Caco-2 (cell line): ENCODE measurements around the gene PLCH1. TPM values are rescaled to one million over a fixed set of nuclear protein-coding genes. Genes with fewer than 3 reads are reported as not detected.

Experiments used
- BruUV-seq: library from RNA; stranded (reverse); fragments of 400-500 nt; replicated peaks from 2 replicates; lab custom pipeline; 2021; lab: Mats Ljungman, UMichigan
- CTCF ChIA-PET: fragments of 300-600 bp; sonication (Branson Sonifier 250); formaldehyde crosslinking; loops from one replicate; lab custom pipeline; 2022; ENCODE audit warnings: antibody characterized with exemption; lab: Charles Lee
- POLR2A ChIA-PET: fragments of 300-600 bp; sonication (Branson Sonifier 250); formaldehyde crosslinking; loops from one replicate; lab custom pipeline; 2022; ENCODE audit warnings: antibody characterized with exemption; lab: Charles Lee
- DNase-seq, 2 experiments: peaks; one replicate each; pipeline versions ENCODE4 v3.0.0 to v3.0.0-alpha.2; 2020 to 2022
- H3K27me3 ChIP-seq: replicated peaks from 2 replicates; pipeline ENCODE4 v1.6.0; 2011; ENCODE audit warnings: low read length; ENCODE audit not compliant: control insufficient read depth, insufficient read depth
- H3K36me3 ChIP-seq: 2 replicates; pipeline ENCODE4 v1.5.1; 2011; ENCODE audit warnings: low read length; ENCODE audit not compliant: control insufficient read depth, insufficient read depth
- H3K4me1 ChIP-seq: fragments of 250-450 bp; sonication (Bioruptor Pico); 2 replicates; pipeline ENCODE4 v1.5.1; 2020; ENCODE audit warnings: mild to moderate bottlenecking
- H3K4me3 ChIP-seq: 2 replicates; pipeline ENCODE4 v1.5.1; 2011; ENCODE audit warnings: low read depth, mild to moderate bottlenecking, control low read depth, low read length
- H3K9me3 ChIP-seq: fragments of 250-450 bp; sonication (Bioruptor Pico); 2 replicates; pipeline ENCODE4 v1.5.1; 2020; ENCODE audit warnings: mild to moderate bottlenecking, moderate library complexity
- H3K27ac Mint-ChIP-seq: one replicate; pipeline ENCODE4 v1.8.0; 2022; ENCODE audit warnings: mixed read lengths; ENCODE audit not compliant: unreplicated experiment
- H3K27me3 Mint-ChIP-seq: one replicate; pipeline ENCODE4 v1.8.0; 2022; ENCODE audit warnings: mixed read lengths; ENCODE audit not compliant: insufficient read depth, unreplicated experiment
- H3K36me3 Mint-ChIP-seq: one replicate; pipeline ENCODE4 v1.8.0; 2022; ENCODE audit warnings: mild to moderate bottlenecking, mixed read lengths; ENCODE audit not compliant: insufficient read depth, unreplicated experiment
- H3K4me1 Mint-ChIP-seq: one replicate; pipeline ENCODE4 v1.8.0; 2022; ENCODE audit warnings: low read depth, mixed read lengths; ENCODE audit not compliant: unreplicated experiment
- H3K4me3 Mint-ChIP-seq: one replicate; pipeline ENCODE4 v1.8.0; 2022; ENCODE audit warnings: mild to moderate bottlenecking, moderate library complexity, mixed read lengths; ENCODE audit not compliant: unreplicated experiment
- H3K9me3 Mint-ChIP-seq: one replicate; pipeline ENCODE4 v1.8.0; 2022; ENCODE audit warnings: mixed read lengths; ENCODE audit not compliant: unreplicated experiment
- CTCF ChIP-seq, 2 experiments: fragments of 200-600 bp in 1 of 2; IDR thresholded peaks; 1 replicate in 1 of 2; 2 replicates in 1 of 2; pipeline versions ENCODE4 v1.5.1 to v1.8.0; 2011 to 2022; ENCODE audit warnings: antibody characterized with exemption in 1 of 2, control low read depth in 1 of 2, inconsistent platforms in 1 of 2, low read depth in 1 of 2, low read length in 1 of 2, mild to moderate bottlenecking in 1 of 2, moderate library complexity in 1 of 2; ENCODE audit not compliant: insufficient read depth in 1 of 2, severe bottlenecking in 1 of 2, unreplicated experiment in 1 of 2
- intact Hi-C: fragments of 100-400 bp; cut with micrococcal nuclease; formaldehyde crosslinking; loops from one replicate; pipeline ENCODE4 v1.10.0; 2022; ENCODE audit not compliant: unreplicated experiment
- total RNA-seq: library from RNA; stranded (reverse); gene quantifications from 2 replicates; pipeline ENCODE4 v1.2.3, GENCODE V29; 2022

PLCH1 gene
- total RNA-seq, 1 experiment from 2014 or later = 3.1 TPM

DNA sequence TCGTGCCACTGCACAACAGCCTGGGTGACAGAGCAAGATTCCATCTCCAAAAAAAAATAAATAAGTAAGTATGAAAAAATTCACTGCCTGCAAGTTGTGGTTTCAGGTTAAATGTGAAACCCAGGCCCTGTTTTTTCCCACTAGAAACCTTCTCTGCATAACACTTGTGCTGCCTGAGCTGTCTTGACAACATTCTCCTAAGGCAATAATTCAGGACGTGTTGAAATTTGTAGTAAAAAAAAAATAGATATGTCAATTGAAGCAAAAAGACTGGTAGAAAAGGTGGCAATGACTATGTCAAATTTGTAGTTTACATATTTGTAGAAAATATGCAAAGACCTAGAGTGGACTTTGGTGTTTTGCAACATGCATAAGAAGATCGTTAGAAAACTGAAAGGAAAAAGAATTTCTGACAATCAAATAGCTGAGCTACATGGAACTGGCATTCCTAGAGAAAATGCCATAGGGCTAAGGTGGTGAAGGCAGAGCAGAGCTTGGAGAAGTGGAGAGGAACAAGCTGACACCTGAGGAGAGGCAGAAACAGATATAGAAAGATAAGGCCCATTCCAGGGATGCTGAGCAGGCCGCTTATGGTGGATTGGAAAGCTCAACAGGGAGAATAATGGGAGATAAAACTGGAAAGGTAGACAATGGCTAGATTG lies 150.2 kb downstream of the PLCH1 start:
- intact Hi-C loops = no loop called here
- no peaks in the 10 kb centered on the region for H3K36me3 ChIP-seq
- H3K4me1 Mint-ChIP-seq = peaks cover 13% of the 10 kb centered on the region
- no peak overlapping the region for H3K4me3 Mint-ChIP-seq
- DNase-seq = no peak
- no peaks in the 10 kb centered on the region for H3K9me3 ChIP-seq
- BruUV-seq = no TSS peak
- H3K4me3 ChIP-seq = no peak overlapping the region
- H3K27me3 Mint-ChIP-seq = no peaks in the 10 kb centered on the region
- no peaks in the 10 kb centered on the region for H3K27me3 ChIP-seq
- no peak overlapping the region for H3K27ac Mint-ChIP-seq
- H3K9me3 Mint-ChIP-seq = no peaks in the 10 kb centered on the region
- CTCF ChIA-PET = no interaction called here
- no peaks in the 10 kb centered on the region for H3K36me3 Mint-ChIP-seq
- H3K4me1 ChIP-seq = no peaks in the 10 kb centered on the region; the same call in 1 of the 2 replicates
- POLR2A ChIA-PET = no interaction called here
- TF ChIP-seq CTCF (IDR thresholded peaks at IDR 0.05; ENCODE audit: insufficient read depth in 1 of 2, low read depth in 1 of 2, low read length in 1 of 2, severe bottlenecking in 1 of 2, unreplicated experiment in 1 of 2) = no peak

- ChIA-PET POLR2A (no interaction called here), CTCF (no interaction called here)
- no peak for TF ChIP-seq CTCF (IDR thresholded peaks at IDR 0.05; ENCODE audit: insufficient read depth in 1 of 2, low read depth in 1 of 2, low read length in 1 of 2, severe bottlenecking in 1 of 2, unreplicated experiment in 1 of 2)
- BruUV-seq = no TSS peak
- H3K27me3 ChIP-seq = no peaks in the 10 kb centered on the region
- no peak overlapping the region for H3K4me3 ChIP-seq
- no peaks in the 10 kb centered on the region for H3K36me3 ChIP-seq
- no peak overlapping the region for H3K27ac Mint-ChIP-seq
- intact Hi-C loops = no loop called here
- H3K9me3 ChIP-seq = no peaks in the 10 kb centered on the region
- no peaks in the 10 kb centered on the region for H3K36me3 Mint-ChIP-seq
- no peaks in the 10 kb centered on the region for H3K9me3 Mint-ChIP-seq
- no peaks in the 10 kb centered on the region for H3K4me1 Mint-ChIP-seq
- DNase-seq = no peak
- H3K4me3 Mint-ChIP-seq = no peak overlapping the region
- no peaks in the 10 kb centered on the region for H3K27me3 Mint-ChIP-seq
- no peaks in the 10 kb centered on the region for H3K4me1 ChIP-seq
Measured at GRCh38 chr3:155587581-155587980, 157.3 kb downstream of the PLCH1 start.

DNA sequence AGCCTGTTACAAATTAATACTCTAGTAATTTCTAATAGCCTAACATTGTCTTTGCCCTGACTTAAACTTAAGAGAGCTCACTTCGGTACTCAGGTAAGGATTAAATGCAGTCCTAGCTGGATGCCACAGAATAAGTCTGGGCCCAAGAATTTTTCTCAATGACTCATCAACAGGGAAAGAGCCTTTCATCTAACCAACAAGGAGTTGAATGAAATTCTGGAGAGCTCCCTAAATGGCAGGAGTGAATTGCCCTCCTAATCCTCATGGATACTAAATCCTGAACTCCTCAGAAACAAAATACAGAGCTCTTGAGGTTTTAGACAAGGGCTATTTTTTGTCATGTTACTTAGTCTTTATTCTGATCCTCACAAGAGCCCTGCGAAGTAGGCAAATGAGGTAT lies 159.5 kb downstream of the PLCH1 start:
- no TSS peak for BruUV-seq
- no peaks in the 10 kb centered on the region for H3K9me3 ChIP-seq
- no peaks in the 10 kb centered on the region for H3K4me1 Mint-ChIP-seq
- intact Hi-C loops = no loop called here
- H3K27ac Mint-ChIP-seq = no peak overlapping the region
- no peaks in the 10 kb centered on the region for H3K36me3 ChIP-seq
- no peaks in the 10 kb centered on the region for H3K4me1 ChIP-seq
- TF ChIP-seq CTCF (IDR thresholded peaks at IDR 0.05; ENCODE audit: insufficient read depth in 1 of 2, low read depth in 1 of 2, low read length in 1 of 2, severe bottlenecking in 1 of 2, unreplicated experiment in 1 of 2) = no peak
- H3K27me3 ChIP-seq = no peaks in the 10 kb centered on the region
- CTCF ChIA-PET = interaction anchor here (0.5 kb wide), 1 partner anchor 15 kb away, joined by 3 read pairs; no protein-coding TSS in a partner anchor
- no peaks in the 10 kb centered on the region for H3K9me3 Mint-ChIP-seq
- POLR2A ChIA-PET = interaction anchor here (0.5 kb wide), 1 partner anchor 171 kb away, joined by 3 read pairs; no protein-coding TSS in a partner anchor
- H3K27me3 Mint-ChIP-seq = no peaks in the 10 kb centered on the region
- H3K4me3 Mint-ChIP-seq = no peak overlapping the region
- no peak overlapping the region for H3K4me3 ChIP-seq
- no peak for DNase-seq
- H3K36me3 Mint-ChIP-seq = no peaks in the 10 kb centered on the region
